ENCODE data around the gene SMIM24.

Gene SMIM24

DNA sequence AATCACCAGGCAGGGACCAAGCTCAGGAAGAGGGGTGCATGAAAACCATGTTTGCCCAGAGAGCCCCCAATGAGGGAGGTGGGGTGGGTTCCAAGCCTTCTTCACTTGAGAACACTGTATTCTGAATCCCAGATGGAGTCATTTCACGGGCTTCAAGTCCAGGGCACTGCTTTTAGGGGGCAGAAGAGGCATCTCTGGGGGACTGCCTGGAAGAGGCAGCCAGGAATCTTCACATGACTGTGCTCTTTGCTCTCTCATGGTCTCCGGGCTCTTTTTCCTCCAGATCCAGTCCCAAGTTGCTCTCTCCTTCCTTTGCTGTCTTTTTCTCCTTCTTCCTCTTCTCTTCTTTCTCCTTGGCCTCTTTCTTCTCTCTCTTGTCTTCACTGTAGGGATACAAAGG lies 5.7 kb downstream of the SMIM24 start:
- TF ChIP-seq ZFX (IDR thresholded peaks at IDR 0.05; ENCODE audit: borderline replicate concordance) (no peak), CTCF (IDR thresholded peaks at IDR 0.05) (no peak)
- H3K27ac ChIP-seq = no peak overlapping the region

DNA sequence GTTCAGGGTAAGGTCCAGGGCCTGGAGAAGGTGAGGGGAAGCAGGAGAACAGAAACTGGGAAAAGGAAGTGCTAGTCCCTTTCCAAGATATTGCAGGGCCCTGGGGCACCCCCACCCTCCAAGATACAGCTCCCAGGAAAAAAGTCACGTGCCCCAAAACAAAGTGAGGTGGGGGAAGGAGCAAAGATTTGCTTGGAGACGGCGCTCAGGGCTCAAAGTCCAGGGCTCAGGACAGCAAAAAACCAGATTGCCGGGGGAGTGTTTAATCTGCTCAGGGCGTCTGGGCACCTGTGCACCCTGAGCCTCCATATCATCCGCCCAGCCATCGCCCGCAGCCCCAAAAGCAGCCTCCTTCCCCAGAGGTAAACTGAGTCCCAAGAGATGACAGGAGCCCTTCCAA lies 6.3 kb downstream of the SMIM24 start:
- no peak for TF ChIP-seq CTCF (IDR thresholded peaks at IDR 0.05)
- no peak for TF ChIP-seq ZFX (IDR thresholded peaks at IDR 0.05; ENCODE audit: borderline replicate concordance)
- H3K27ac ChIP-seq = no peak overlapping the region

DNA sequence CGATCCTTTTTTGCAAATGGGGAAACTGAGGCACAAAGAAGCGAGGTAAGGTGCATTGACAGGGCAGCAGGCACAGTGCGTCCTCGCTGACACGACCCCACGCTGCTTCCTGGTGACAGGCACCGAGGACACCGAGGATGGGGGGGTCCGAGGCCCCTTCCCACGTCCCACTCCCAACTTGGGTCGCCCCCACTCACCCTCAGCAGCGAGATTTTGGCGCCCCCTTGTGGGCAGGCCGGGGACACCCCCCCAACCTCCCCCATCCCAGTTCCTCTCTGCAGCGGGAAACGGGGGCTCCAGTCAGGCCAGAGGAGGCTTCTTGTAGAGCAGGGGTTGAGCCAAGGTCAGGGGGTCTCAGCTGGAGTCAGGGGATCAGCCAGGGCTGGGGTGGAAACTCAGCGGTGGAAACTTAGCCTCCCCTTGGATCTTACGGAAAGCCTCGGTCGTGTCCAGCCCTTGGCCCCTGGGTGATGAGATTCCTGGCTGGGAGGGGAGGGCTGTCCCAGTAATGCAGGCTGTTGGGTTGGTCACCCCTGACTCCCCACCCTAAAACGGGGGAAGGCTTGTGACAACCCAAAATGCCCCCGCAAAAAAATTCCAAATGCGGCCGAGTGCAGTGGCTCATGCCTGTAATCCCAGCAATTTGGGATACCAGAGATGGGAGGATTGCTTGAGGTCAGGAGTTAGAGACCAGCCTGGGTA lies 8.2 kb downstream of the SMIM24 start:
- no peak overlapping the region for H3K27ac ChIP-seq
- TF ChIP-seq CTCF (IDR thresholded peaks at IDR 0.05) = peak; percentile 93
- no peak for TF ChIP-seq ZFX (IDR thresholded peaks at IDR 0.05; ENCODE audit: borderline replicate concordance)

DNA sequence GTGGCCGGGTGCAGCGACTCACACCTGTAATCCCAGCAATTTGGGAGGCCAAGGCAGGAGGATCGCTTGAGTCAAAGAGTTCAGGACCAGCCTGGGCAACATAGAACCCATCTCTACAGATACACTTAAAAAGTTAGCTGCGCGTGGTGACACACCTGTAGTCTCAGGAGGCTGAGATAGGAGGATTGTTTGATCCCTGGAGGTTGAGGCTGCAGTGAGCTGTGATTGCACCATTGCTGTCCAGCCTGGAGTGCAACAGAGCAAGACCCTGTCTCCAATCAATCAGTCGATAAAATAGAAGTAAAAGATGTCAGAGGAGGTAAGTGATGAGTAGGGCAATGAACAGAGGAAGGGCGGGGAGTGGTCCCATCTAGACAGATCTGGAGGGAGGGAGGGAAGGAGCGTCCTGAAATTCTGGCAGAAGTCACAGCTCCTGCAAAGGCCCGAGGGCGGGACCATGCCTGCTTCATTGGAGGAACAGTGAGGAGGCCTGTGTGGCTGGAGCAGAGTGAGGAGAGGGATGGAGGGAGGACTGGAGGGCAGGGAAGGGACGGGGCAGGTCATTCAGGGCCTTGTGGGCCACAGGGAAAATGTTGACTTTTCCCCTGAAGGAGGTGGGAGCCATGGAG lies 9.7 kb downstream of the SMIM24 start:
- TF ChIP-seq CTCF (IDR thresholded peaks at IDR 0.05) (no peak), ZFX (IDR thresholded peaks at IDR 0.05; ENCODE audit: borderline replicate concordance) (no peak)
- no peak overlapping the region for H3K27ac ChIP-seq

GRCh38 chr19:3469638-3470499 lies 10.5 kb downstream of the SMIM24 start:
- TF ChIP-seq CTCF (IDR thresholded peaks at IDR 0.05) (no peak), ZFX (IDR thresholded peaks at IDR 0.05; ENCODE audit: borderline replicate concordance) (no peak)
- 0 out of 2 replicates have a peak overlapping the region, but pooled peaks have one; percentile 5 for H3K27ac ChIP-seq

GRCh38 chr19:3468211-3468610 lies 12.1 kb downstream of the SMIM24 start:
- TF ChIP-seq ZFX (IDR thresholded peaks at IDR 0.05; ENCODE audit: borderline replicate concordance) = no peak
- no peak for TF ChIP-seq CTCF (IDR thresholded peaks at IDR 0.05)

More at GRCh38 chr19:3468211-3468610, 12.1 kb downstream of the SMIM24 start:
- no peak overlapping the region for H3K27ac ChIP-seq
